K562 (cell line): Measurements from ENCODE around the gene SSBP1. TPM values are rescaled to one million over a fixed set of nuclear protein-coding genes. Genes with fewer than 3 reads are reported as not detected.

Source experiments
- BRD4 ChIP-seq: fragments of 200-600 bp; sonication (generic); IDR thresholded peaks from 2 replicates; pipeline ENCODE4 v1.6.1; 2017; ENCODE audit warnings: inconsistent platforms
- BRD9 ChIP-seq: fragments of 450-650 bp; IDR thresholded peaks from 2 replicates; pipeline ENCODE4 v1.6.1; 2018; ENCODE audit warnings: low read depth; ENCODE audit not compliant: partially characterized antibody
- CAMTA2 ChIP-seq: fragments of 250-450 bp; sonication (Bioruptor Pico); conservative IDR thresholded peaks from 2 replicates; pipeline ENCODE4 v1.5.1; 2022
- MYBL2 ChIP-seq, 2 experiments: fragments of 450-650 bp in 1 of 2; sonication (generic) in 1 of 2; formaldehyde crosslinking in 1 of 2; IDR thresholded peaks; 2 replicates each; pipeline versions ENCODE4 v1.6.1 to v1.8.1; 2017 to 2022; ENCODE audit warnings: borderline replicate concordance in 1 of 2, inconsistent platforms in 1 of 2, low read depth in 1 of 2, mild to moderate bottlenecking in 1 of 2, missing genetic modification reagents in 1 of 2, moderate library complexity in 1 of 2
- POLR3G ChIP-seq: IDR thresholded peaks from 2 replicates; pipeline ENCODE4 v1.6.1; 2011; ENCODE audit not compliant: insufficient read length, insufficient replicate concordance; ENCODE audit errors: extremely low read depth
- SMAD4 ChIP-seq: fragments of 250-450 bp; sonication (Bioruptor Pico); conservative IDR thresholded peaks from 2 replicates; pipeline ENCODE4 v1.8.0; 2021; ENCODE audit warnings: inconsistent platforms, mild to moderate bottlenecking, moderate library complexity
- TOE1 ChIP-seq, 2 experiments: fragments of 450-650 bp in 1 of 2; sonication (generic) in 1 of 2; formaldehyde crosslinking in 1 of 2; IDR thresholded peaks; 2 replicates each; pipeline versions ENCODE4 v1.7.1 to v1.8.0; 2016 to 2022; ENCODE audit warnings: borderline replicate concordance in 2 of 2, mild to moderate bottlenecking in 2 of 2, antibody characterized with exemption in 1 of 2, inconsistent platforms in 1 of 2, low read depth in 1 of 2, missing genetic modification reagents in 1 of 2, moderate library complexity in 1 of 2
- ZBTB40 ChIP-seq, 2 experiments: fragments of 450-650 bp in 1 of 2; sonication (generic) in 1 of 2; formaldehyde crosslinking in 1 of 2; IDR thresholded peaks; 2 replicates each; pipeline versions ENCODE4 v1.7.1 to v1.9.0; 2016 to 2022; ENCODE audit warnings: inconsistent platforms in 1 of 2, mild to moderate bottlenecking in 1 of 2, missing genetic modification reagents in 1 of 2
- ZNF280A ChIP-seq: fragments of 450-650 bp; IDR thresholded peaks from 2 replicates; pipeline ENCODE4 v1.6.1; 2018; ENCODE audit warnings: mild to moderate bottlenecking, low read depth; ENCODE audit not compliant: partially characterized antibody
- ZNF347 ChIP-seq: fragments of 450-650 bp; formaldehyde crosslinking; IDR thresholded peaks from 2 replicates; pipeline ENCODE4 v1.4.0; 2020; ENCODE audit warnings: low read depth, mild to moderate bottlenecking, moderate library complexity
- ZNF764 ChIP-seq: fragments of 250-450 bp; sonication (Bioruptor Pico); IDR thresholded peaks from 2 replicates; pipeline ENCODE4 v1.4.0; 2020; ENCODE audit warnings: low read depth, mild to moderate bottlenecking, moderate library complexity
- polyA plus RNA-seq, 8 experiments: library from polyadenylated mRNA; depleted of rRNA in 4 of 8; stranded (reverse) in 5 of 8; unstranded in 3 of 8; fragments of >200 nt; fragmentation: Nextera tagmentation in 2 of 8; fragmentation: Illumina TruSeq in 1 of 8; extraction: Ambion mirVana in 2 of 8; extraction: Trizol in 1 of 8; gene quantifications; 2 replicates each; pipeline versions ENCODE4 v1.2.1 to v1.2.3, GENCODE V29; 2011 to 2014; ENCODE audit warnings: inconsistent platforms in 1 of 8, missing spikeins in 1 of 8
- total RNA-seq, 7 experiments: library from RNA; depleted of rRNA in 6 of 7; stranded (reverse); fragments of >200 nt in 6 of 7; fragmentation: Illumina TruSeq in 2 of 7; extraction: Trizol in 2 of 7; gene quantifications; 2 replicates each; pipeline versions ENCODE4 v1.2.1 to v1.2.3, GENCODE V29; 2011 to 2021; ENCODE audit warnings: low replicate concordance in 1 of 7
- TF ChIP-seq, protein P1 (sequence below): fragments of 450-650 bp; formaldehyde crosslinking; IDR thresholded peaks from 2 replicates; pipeline ENCODE4 v1.4.0; 2022; ENCODE audit warnings: missing genetic modification characterization

SSBP1 gene
- total and polyA plus RNA-seq, 9 of the 15 experiments (the other 6 are each of a cell fraction or from before 2014, with no cell fraction given): 404 to 1,996 (median 835) TPM

GRCh38 chr7:141737836-141738591, at the start of gene SSBP1 (continued):
- no peak for TF ChIP-seq ZNF280A
- TF ChIP-seq BRD9: peak; percentile 92
- no peak for TF ChIP-seq ZNF347 (CRISPR knock-in tag)
- TF ChIP-seq BRD4: peak; percentile 96
- TF ChIP-seq, protein P1, sequence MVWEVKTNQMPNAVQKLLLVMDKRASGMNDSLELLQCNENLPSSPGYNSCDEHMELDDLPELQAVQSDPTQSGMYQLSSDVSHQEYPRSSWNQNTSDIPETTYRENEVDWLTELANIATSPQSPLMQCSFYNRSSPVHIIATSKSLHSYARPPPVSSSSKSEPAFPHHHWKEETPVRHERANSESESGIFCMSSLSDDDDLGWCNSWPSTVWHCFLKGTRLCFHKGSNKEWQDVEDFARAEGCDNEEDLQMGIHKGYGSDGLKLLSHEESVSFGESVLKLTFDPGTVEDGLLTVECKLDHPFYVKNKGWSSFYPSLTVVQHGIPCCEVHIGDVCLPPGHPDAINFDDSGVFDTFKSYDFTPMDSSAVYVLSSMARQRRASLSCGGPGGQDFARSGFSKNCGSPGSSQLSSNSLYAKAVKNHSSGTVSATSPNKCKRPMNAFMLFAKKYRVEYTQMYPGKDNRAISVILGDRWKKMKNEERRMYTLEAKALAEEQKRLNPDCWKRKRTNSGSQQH (CRISPR knock-in tag): peak; percentile 97
- TF ChIP-seq CAMTA2 (CRISPR knock-in tag): peak; percentile 87; the same call in 1 of the 2 replicates
- TF ChIP-seq POLR3G: no peak
- peak; percentile 37; the same call in 1 of the 2 replicates for TF ChIP-seq ZNF764
- TF ChIP-seq ZBTB40 (IDR thresholded peaks at IDR 0.05): peak; percentile 100
- no peak; the same call in 1 of the 2 replicates for TF ChIP-seq ZBTB40 (CRISPR knock-in tag; IDR thresholded peaks at IDR 0.05)
- TF ChIP-seq MYBL2 (IDR thresholded peaks at IDR 0.05; ENCODE audit: low read depth): peak; percentile 59; the same call in 1 of the 2 replicates
- no peak for TF ChIP-seq MYBL2 (CRISPR knock-in tag; IDR thresholded peaks at IDR 0.05; ENCODE audit: borderline replicate concordance)
- peak; percentile 97 for TF ChIP-seq TOE1 (IDR thresholded peaks at IDR 0.05; ENCODE audit: borderline replicate concordance)
- no peak; the same call in 1 of the 2 replicates for TF ChIP-seq TOE1 (CRISPR knock-in tag; IDR thresholded peaks at IDR 0.05; ENCODE audit: borderline replicate concordance, low read depth)
- peak; percentile 75 for TF ChIP-seq SMAD4 (CRISPR knock-in tag)
